BE2C (cell line): ENCODE measurements around the gene SOX5.

Source experiments
- DNase-seq: peaks from one replicate; pipeline ENCODE4 v3.0.0-alpha.2; 2020
- H3K27me3 ChIP-seq: fragments of 250-450 bp; sonication (Bioruptor Pico); 2 replicates; pipeline ENCODE4 v1.5.1; 2020; ENCODE audit warnings: mild to moderate bottlenecking
- H3K36me3 ChIP-seq: fragments of 250-450 bp; sonication (Bioruptor Pico); 2 replicates; pipeline ENCODE4 v1.5.1; 2020; ENCODE audit warnings: mild to moderate bottlenecking
- H3K4me1 ChIP-seq: fragments of 250-450 bp; sonication (Bioruptor Pico); 2 replicates; pipeline ENCODE4 v1.5.1; 2020
- H3K4me3 ChIP-seq: 2 replicates; pipeline ENCODE4 v1.5.1; 2011; ENCODE audit warnings: low read depth, low read length
- H3K9me3 ChIP-seq: fragments of 250-450 bp; sonication (Bioruptor Pico); 2 replicates; pipeline ENCODE4 v1.5.1; 2020
- CTCF ChIP-seq: IDR thresholded peaks from 2 replicates; pipeline ENCODE4 v1.5.1; 2012; ENCODE audit warnings: mild to moderate bottlenecking, low read depth, low read length

SOX5 gene

GRCh38 chr12:23614280-23614679 is 335.2 kb downstream of the SOX5 start:
- Histone ChIP-seq H3K36me3 (no peaks in the 10 kb centered on the region), H3K9me3 (no peaks in the 10 kb centered on the region), H3K4me3 (no peak overlapping the region), H3K4me1 (no peaks in the 10 kb centered on the region), H3K27me3 (no peaks in the 10 kb centered on the region)
- DNase-seq: no peak
- no peak for TF ChIP-seq CTCF

GRCh38 chr12:23611320-23611719 is 338.1 kb downstream of the SOX5 start:
- no peaks in the 10 kb centered on the region for H3K9me3 ChIP-seq
- no peak for DNase-seq
- no peaks in the 10 kb centered on the region for H3K36me3 ChIP-seq
- H3K27me3 ChIP-seq: no peaks in the 10 kb centered on the region
- no peaks in the 10 kb centered on the region for H3K4me1 ChIP-seq
- TF ChIP-seq CTCF: no peak
- H3K4me3 ChIP-seq: no peak overlapping the region

GRCh38 chr12:23600919-23601318 is 348.6 kb downstream of the SOX5 start:
- H3K27me3 ChIP-seq: no peaks in the 10 kb centered on the region
- no peaks in the 10 kb centered on the region for H3K4me1 ChIP-seq
- DNase-seq: no peak
- H3K4me3 ChIP-seq: no peak overlapping the region
- no peak for TF ChIP-seq CTCF
- H3K9me3 ChIP-seq: no peaks in the 10 kb centered on the region
- no peaks in the 10 kb centered on the region for H3K36me3 ChIP-seq

GRCh38 chr12:23596568-23596967 is 352.9 kb downstream of the SOX5 start:
- Histone ChIP-seq H3K27me3 (no peaks in the 10 kb centered on the region), H3K4me3 (no peak overlapping the region), H3K9me3 (no peaks in the 10 kb centered on the region), H3K36me3 (no peaks in the 10 kb centered on the region), H3K4me1 (no peaks in the 10 kb centered on the region)
- no peak for DNase-seq
- no peak for TF ChIP-seq CTCF

GRCh38 chr12:23587833-23588559 is 361.5 kb downstream of the SOX5 start:
- H3K27me3 ChIP-seq: no peaks in the 10 kb centered on the region
- no peaks in the 10 kb centered on the region for H3K36me3 ChIP-seq
- no peak for DNase-seq
- H3K9me3 ChIP-seq: no peaks in the 10 kb centered on the region
- TF ChIP-seq CTCF: no peak
- no peaks in the 10 kb centered on the region for H3K4me1 ChIP-seq
- no peak overlapping the region for H3K4me3 ChIP-seq

- H3K9me3 ChIP-seq: no peaks in the 10 kb centered on the region
- no peak overlapping the region for H3K4me3 ChIP-seq
- no peak for DNase-seq
- no peaks in the 10 kb centered on the region for H3K4me1 ChIP-seq
- H3K27me3 ChIP-seq: no peaks in the 10 kb centered on the region
- TF ChIP-seq CTCF: no peak
- no peaks in the 10 kb centered on the region for H3K36me3 ChIP-seq
Observed at GRCh38 chr12:23585782-23586163, 363.7 kb downstream of the SOX5 start.
